D721Med (cell line): ENCODE data around the gene HK1.

ENCODE experiments used
- DNase-seq: peaks from one replicate; pipeline ENCODE4 v3.0.0; 2011; ENCODE audit warnings: low spot score; ENCODE audit not compliant: insufficient read length
- FAIRE-seq: peaks from 2 replicates; lab custom pipeline; 2011; peaks lifted over from hg19 to GRCh38; lab: Jason Lieb, UNC
- TF ChIP-seq, protein P1 (sequence below): IDR thresholded peaks from 2 replicates; pipeline ENCODE4 v1.5.1; 2012; ENCODE audit warnings: mild to moderate bottlenecking, control low read depth; ENCODE audit not compliant: insufficient read depth; ENCODE audit errors: missing control alignments

HK1 gene

DNA sequence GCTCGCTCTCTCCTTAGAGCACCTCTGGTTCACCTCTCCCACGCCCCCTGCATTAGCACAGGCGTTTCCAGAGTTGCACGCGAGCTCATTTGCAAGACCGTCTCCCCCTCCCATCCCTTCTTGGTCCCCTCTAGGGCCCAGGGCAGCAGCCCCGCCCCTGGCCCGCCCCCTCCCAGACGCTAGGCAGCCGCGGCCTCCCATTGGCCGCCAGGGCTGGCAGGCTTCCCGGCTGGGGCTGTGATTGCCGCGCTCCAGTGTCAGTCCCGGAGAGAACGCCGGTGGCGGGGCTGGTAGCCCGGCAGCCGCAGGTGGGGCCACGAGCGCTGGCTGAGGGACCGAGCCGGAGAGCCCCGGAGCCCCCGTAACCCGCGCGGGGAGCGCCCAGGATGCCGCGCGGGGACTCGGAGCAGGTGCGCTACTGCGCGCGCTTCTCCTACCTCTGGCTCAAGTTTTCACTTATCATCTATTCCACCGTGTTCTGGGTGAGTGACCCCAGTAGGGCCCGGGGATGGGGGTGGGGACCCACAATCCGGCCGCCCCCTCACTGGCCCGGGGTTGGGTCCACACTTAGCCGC is 173.0 kb downstream of the HK1 start, which contains the start of gene TSPAN15:
TSS of gene TSPAN15 (plus strand) at position 257 of the 575 bp plus-strand sequence. CDS start at position 387, 130 bp downstream.
- no peak for DNase-seq
- TF ChIP-seq, protein P1, sequence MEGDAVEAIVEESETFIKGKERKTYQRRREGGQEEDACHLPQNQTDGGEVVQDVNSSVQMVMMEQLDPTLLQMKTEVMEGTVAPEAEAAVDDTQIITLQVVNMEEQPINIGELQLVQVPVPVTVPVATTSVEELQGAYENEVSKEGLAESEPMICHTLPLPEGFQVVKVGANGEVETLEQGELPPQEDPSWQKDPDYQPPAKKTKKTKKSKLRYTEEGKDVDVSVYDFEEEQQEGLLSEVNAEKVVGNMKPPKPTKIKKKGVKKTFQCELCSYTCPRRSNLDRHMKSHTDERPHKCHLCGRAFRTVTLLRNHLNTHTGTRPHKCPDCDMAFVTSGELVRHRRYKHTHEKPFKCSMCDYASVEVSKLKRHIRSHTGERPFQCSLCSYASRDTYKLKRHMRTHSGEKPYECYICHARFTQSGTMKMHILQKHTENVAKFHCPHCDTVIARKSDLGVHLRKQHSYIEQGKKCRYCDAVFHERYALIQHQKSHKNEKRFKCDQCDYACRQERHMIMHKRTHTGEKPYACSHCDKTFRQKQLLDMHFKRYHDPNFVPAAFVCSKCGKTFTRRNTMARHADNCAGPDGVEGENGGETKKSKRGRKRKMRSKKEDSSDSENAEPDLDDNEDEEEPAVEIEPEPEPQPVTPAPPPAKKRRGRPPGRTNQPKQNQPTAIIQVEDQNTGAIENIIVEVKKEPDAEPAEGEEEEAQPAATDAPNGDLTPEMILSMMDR = no peak
- FAIRE-seq = no peak
